Lower lobe of right lung (tissue), 2 donors: Measurements from ENCODE around the gene KDM4B. TPM values are rescaled to one million over a fixed set of nuclear protein-coding genes. Genes with fewer than 3 reads are reported as not detected.
"Not testable (repeated sequence)": the region's sequence is repeated elsewhere in the genome, so short reads cannot be mapped to it uniquely, and the experiment has no call there.

ENCODE experiments used
- ATAC-seq, 2 donors: fragments of 200-7000 bp; cut with Tn5 transposase; one replicate each; pipeline ENCODE4 v1.9.1; 2020 to 2022; ENCODE audit warnings: mild to moderate bottlenecking in 2 of 2, moderate library complexity in 2 of 2
- DNase-seq: peaks from one replicate; pipeline ENCODE4 v3.0.0-alpha.2; 2020
- H3K27ac ChIP-seq: fragments of 200-600 bp; one replicate; pipeline ENCODE4 v1.8.0; 2022
- H3K27me3 ChIP-seq: fragments of 200-600 bp; one replicate; pipeline ENCODE4 v1.8.0; 2022; ENCODE audit warnings: low read depth
- H3K36me3 ChIP-seq: fragments of 200-600 bp; one replicate; pipeline ENCODE4 v1.8.0; 2022; ENCODE audit warnings: mild to moderate bottlenecking
- H3K4me1 ChIP-seq: fragments of 200-600 bp; one replicate; pipeline ENCODE4 v1.8.0; 2022
- H3K4me3 ChIP-seq: fragments of 200-600 bp; one replicate; pipeline ENCODE4 v1.8.0; 2022; ENCODE audit warnings: mild to moderate bottlenecking
- H3K9me3 ChIP-seq: fragments of 200-600 bp; one replicate; pipeline ENCODE4 v1.8.0; 2022
- intact Hi-C: fragments of 100-400 bp; cut with DNase I; formaldehyde crosslinking; loops from one replicate; pipeline ENCODE4 v1.11.0; 2022
- total RNA-seq: library from RNA; stranded (reverse); fragmentation: NEBNext Ultra II Directional; extraction: Animal tissue kit (Norgen Biotek cat#: 25700); gene quantifications from one replicate; pipeline ENCODE4 v1.2.1, GENCODE V29; 2021
- TF ChIP-seq, protein P1 (sequence below): fragments of 200-600 bp; IDR thresholded peaks from one replicate; pipeline ENCODE4 v1.8.0; 2022; ENCODE audit warnings: antibody characterized with exemption, mild to moderate bottlenecking
- donor health status: DM: no; HTN: yes; CAD: no; lungs with severe emphysema.

KDM4B gene
- total RNA-seq, 1 donor from 2014 or later, result 40.3 TPM

DNA sequence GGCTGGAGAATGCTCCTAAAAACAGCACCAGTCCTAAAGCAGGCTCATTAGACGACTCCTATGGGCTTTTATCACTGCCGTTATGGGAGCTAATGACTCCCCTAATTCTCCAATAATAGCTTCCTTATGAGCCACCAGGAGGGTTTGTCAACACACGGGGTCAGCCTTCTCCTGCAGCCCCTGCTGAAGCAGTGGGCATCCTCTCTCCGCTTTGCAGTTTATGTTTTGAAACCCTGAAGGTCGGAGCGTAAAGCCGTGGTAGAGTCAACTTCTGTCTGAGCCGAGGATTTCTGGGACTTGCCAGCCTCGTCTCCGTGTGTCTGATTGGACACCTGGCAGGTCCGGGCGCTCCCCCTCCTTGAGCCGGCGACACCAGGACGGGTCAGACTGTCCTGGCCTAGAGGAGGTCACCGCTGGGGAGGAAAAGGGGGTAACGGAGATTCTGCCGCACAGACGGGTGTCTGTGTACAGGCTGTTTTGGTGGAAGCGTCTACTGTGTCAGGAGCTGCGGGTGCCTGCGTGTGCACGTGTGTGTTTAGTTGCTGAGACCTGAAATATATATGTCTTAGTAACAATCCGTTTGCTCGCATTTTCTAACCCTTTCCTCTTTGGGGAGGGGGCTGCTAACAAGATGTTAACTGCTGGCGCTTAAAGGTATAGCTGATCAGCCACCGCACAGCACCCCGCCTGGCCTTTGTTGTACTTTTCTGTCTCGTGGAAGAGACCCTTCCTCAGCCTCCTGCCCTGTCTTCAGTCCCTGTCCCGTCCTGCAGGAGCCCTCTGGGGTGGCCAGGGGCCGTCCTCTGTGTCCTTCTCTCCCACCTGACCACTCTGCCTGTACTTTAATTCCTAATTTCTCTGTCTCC is 1.9 kb downstream of the KDM4B start:
- peak overlapping the region; percentile 54 for H3K27ac ChIP-seq
- no peak for DNase-seq
- H3K27me3 ChIP-seq, result no peaks in the 10 kb centered on the region
- TF ChIP-seq, protein P1, sequence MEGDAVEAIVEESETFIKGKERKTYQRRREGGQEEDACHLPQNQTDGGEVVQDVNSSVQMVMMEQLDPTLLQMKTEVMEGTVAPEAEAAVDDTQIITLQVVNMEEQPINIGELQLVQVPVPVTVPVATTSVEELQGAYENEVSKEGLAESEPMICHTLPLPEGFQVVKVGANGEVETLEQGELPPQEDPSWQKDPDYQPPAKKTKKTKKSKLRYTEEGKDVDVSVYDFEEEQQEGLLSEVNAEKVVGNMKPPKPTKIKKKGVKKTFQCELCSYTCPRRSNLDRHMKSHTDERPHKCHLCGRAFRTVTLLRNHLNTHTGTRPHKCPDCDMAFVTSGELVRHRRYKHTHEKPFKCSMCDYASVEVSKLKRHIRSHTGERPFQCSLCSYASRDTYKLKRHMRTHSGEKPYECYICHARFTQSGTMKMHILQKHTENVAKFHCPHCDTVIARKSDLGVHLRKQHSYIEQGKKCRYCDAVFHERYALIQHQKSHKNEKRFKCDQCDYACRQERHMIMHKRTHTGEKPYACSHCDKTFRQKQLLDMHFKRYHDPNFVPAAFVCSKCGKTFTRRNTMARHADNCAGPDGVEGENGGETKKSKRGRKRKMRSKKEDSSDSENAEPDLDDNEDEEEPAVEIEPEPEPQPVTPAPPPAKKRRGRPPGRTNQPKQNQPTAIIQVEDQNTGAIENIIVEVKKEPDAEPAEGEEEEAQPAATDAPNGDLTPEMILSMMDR, result no peak
- H3K4me3 ChIP-seq, result peak overlapping the region; percentile 62
- no peaks in the 10 kb centered on the region for H3K36me3 ChIP-seq
- peaks cover 60% of the 10 kb centered on the region for H3K4me1 ChIP-seq
- no peaks in the 10 kb centered on the region for H3K9me3 ChIP-seq
- no peak for ATAC-seq
- intact Hi-C loops, result no loop called here

DNA sequence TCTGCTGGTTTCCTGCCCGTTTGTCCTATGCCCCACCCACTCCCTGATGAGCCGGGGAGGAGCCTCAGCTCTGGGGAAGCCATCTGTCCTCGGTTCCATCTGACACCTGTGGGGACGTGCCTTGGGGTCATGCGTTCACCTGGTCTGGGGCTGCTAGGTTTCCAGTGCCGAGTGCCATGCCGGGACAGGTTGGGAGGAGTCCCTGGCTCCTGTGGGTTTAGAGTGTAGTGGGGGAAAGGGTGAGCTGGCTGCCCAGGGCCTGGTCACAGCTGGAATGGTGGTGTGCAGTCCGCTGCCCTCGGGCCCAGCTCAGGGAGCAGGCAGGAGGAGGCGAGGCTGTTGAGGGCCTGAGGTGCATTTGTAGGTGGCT is 2.5 kb downstream of the KDM4B start:
- Histone ChIP-seq H3K4me3 (peak overlapping the region; percentile 62), H3K36me3 (no peaks in the 10 kb centered on the region), H3K9me3 (no peaks in the 10 kb centered on the region), H3K4me1 (peaks cover 66% of the 10 kb centered on the region), H3K27ac (no peak overlapping the region), H3K27me3 (no peaks in the 10 kb centered on the region)
- intact Hi-C loops, result no loop called here
- TF ChIP-seq, protein P1, result no peak
- DNase-seq, result no peak
- no peak for ATAC-seq

DNA sequence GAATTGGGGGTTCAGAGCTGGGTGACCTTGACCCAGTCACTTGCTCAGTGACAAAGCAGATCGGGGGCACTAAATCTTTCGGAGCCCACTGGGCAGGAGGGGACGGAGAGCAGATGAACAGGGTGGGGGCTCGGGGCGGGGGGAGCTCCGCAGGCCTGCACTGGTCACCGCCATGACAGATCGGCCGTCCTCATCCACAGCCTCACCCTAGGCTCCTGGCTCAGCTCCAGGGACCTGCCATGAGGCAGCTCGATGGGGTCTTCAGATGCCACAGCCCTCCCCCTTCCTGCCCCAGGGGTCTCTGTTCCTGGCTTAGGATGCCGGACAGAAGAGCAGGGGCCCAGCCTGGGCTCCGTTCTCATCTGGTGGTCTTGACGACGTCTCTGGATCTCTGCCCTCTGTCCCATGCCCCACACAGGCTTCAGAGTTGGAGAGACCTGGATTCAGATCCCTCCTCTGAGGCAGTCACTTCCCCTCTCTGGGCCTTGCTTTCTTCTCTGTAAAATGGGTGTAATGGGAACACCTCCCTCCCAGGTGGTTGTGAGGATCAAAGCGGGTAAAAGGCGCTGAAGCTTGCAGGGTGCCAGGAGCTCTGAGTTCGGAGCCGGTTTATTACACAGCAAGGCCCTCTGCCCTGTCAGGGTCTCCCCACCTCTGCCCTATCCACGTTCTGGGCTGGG is 3.0 kb downstream of the KDM4B start:
- Histone ChIP-seq H3K9me3 (no peaks in the 10 kb centered on the region), H3K36me3 (no peaks in the 10 kb centered on the region), H3K27ac (no peak overlapping the region), H3K4me3 (peak overlapping the region; percentile 62), H3K4me1 (peaks cover 71% of the 10 kb centered on the region), H3K27me3 (no peaks in the 10 kb centered on the region)
- TF ChIP-seq, protein P1, result no peak
- no peak for ATAC-seq
- intact Hi-C loops, result no loop called here
- DNase-seq, result no peak

DNA sequence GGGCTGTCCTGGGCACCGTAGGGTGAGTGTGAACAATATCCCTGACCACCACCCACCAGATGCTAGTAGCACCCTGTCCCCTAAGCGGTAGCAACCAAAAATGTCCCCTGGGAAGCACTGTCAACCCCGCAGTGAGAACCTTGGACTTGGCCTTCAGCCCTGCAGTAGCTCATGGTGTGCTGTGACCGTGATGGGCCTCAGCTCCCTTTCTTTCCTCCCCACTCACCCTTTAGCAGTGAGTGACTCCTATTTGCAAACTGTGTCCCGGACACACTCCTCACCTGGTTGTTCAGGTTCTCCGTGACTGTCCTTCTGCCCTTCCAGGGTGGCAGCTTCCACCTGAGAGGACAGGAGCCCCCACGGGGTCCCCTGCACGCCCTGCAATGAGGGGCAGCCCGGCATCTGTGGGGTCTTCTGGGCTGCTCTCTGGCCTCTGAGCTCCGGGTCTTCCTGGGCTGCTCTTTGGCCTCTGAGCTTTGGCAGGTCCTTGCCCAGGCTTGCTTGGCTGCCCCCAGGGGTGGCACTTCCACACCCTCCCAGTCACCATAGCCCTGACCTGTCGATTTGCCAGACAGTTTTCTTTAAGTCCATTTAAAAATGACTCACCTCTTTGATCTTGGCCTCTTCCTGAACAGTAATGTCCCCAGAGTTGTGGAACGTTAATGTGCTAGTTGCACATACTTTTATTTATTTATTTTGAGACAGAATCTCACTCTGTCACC is 3.8 kb downstream of the KDM4B start:
- ATAC-seq (no peak), DNase-seq (no peak)
- intact Hi-C loops, result no loop called here
- Histone ChIP-seq H3K27ac (peak overlapping the region; percentile 9), H3K4me3 (no peak overlapping the region), H3K27me3 (no peaks in the 10 kb centered on the region), H3K36me3 (no peaks in the 10 kb centered on the region), H3K4me1 (peaks cover 79% of the 10 kb centered on the region), H3K9me3 (no peaks in the 10 kb centered on the region)
- TF ChIP-seq, protein P1, result no peak

DNA sequence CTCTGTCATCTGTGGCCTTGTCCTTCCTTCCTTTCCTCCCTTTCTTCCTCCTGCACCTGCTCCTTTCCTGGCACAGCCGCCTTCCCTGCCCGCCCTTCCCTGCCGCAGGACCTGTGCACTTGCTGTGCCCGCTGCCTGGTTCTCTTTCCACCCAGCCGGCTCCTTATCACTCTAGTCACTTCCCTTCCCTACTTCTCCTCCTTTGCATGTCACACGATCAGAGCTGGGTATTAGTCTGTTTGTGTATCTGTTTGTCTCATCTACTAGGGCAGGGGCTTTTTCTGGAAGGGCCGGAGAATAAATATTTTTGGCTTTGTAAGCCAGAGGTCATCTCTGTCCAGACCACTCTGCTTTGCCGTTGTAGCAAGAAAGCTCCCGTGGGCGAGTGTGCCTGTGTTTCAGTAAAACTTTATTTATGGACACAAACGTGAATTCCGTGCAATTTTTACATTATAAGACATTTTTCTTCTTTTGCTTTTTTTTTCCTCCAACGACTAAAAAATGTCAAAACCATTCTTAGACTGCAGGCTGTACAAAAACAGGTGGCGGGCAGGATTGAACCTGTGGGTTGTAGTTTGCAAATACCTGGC is 6.1 kb downstream of the KDM4B start:
- H3K9me3 ChIP-seq, result no peaks in the 10 kb centered on the region
- ATAC-seq (no peak), DNase-seq (no peak)
- peak overlapping the region; percentile 89 for H3K27ac ChIP-seq
- TF ChIP-seq, protein P1, result no peak
- no peaks in the 10 kb centered on the region for H3K36me3 ChIP-seq
- no peaks in the 10 kb centered on the region for H3K27me3 ChIP-seq
- intact Hi-C loops, result no loop called here
- H3K4me1 ChIP-seq, result peaks cover 94% of the 10 kb centered on the region
- no peak overlapping the region for H3K4me3 ChIP-seq

DNA sequence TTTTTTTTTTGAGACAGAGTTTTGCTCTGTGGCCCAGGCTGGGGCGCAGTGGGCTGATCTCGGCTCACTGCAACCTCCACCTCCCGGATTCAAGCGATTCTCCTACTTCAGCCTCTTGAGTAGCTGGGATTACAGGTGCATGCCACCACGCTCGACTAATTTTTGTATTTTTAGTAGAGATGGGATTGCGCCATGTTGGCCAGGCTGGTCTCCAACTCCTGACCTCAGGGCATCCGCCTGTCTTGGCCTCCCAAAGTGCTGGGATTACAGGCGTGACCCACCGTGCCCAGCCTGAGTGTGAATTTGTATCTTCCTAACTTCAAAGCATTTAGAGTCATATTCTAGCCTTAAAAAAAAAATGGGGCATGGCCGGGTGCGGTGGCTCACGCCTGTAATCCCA is 6.7 kb downstream of the KDM4B start:
- H3K27me3 ChIP-seq, intact Hi-C loops, H3K36me3 ChIP-seq, DNase-seq, ATAC-seq, H3K9me3 ChIP-seq: not testable (repeated sequence)
- Histone ChIP-seq H3K4me3 (peak overlapping the region; percentile 26), H3K4me1 (peaks cover 88% of the 10 kb centered on the region), H3K27ac (peak overlapping the region; percentile 89)
